Renal cortical epithelial cell (primary cell): ENCODE data around the gene GIPR. TPM values are rescaled to one million over a fixed set of nuclear protein-coding genes. Genes with fewer than 3 reads are reported as not detected.
A peak's percentile ranks its signal among the peaks of the same experiment; 100 is the strongest.
"Not testable (repeated sequence)": the region's sequence is repeated elsewhere in the genome, so short reads cannot be mapped to it uniquely, and the experiment has no call there.

Experiments
- DNase-seq: peaks from one replicate; pipeline ENCODE4 v3.0.0-alpha.2; 2011; ENCODE audit warnings: low read depth
- total RNA-seq: library from RNA; depleted of rRNA; stranded (reverse); fragments of >200 nt; gene quantifications from 2 replicates; pipeline ENCODE4 v1.2.3, GENCODE V29; 2014

The GIPR gene
- total RNA-seq, 1 donor from 2014 or later: 0.50 TPM

DNA sequence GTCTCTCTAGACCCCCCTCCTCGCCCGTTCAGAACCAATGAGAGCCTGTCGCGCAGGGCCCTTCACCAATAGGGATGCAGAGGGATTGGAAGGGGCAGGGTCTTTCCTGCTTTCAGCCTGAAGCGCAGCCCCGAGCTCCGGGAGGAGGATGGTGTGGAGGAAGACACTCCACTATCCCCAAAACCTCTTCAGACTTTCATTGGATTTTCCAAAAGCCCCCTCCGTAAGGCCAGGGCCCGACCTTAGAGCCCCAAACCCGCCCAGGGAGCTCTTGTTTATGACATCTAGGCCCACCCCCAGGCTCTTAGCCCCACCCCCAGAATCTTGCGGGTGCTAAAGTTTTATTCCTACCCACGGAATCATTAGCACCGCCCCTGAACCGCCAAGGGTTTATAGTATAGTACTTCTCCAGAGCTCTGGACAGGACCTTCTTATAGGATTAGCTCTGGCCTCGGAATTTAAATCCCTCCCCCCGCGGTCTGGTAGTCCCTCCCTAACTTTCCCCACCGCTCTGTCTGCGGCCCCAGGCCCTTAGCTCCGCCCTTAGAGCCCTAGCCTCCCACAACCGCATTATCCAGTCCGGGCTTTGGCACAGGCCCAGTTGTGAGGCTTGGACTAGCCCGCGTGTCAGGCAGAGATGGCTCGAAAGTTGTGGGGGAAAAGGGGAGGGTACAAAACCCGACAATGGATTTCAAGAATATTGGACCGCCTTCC is 22.2 kb upstream of the GIPR start:
- DNase-seq: peak; percentile 59

DNA sequence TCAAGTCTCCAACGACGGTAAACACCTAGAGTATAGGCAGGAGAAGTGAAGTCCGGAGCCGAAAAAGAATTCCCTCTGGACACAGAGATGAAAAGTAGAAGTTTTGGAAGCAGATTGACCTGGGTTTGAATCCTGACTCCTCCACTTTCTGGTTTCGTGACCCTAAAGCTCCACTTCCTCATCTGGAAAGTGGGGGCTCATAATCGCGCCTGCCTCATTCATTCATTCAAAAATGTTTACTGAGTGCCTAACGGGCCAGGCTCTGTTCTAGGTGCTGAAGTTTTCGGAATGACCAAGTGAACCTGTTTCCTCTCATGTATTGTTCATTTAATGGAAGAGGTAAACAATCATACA is 21.7 kb upstream of the GIPR start:
- no peak for DNase-seq

DNA sequence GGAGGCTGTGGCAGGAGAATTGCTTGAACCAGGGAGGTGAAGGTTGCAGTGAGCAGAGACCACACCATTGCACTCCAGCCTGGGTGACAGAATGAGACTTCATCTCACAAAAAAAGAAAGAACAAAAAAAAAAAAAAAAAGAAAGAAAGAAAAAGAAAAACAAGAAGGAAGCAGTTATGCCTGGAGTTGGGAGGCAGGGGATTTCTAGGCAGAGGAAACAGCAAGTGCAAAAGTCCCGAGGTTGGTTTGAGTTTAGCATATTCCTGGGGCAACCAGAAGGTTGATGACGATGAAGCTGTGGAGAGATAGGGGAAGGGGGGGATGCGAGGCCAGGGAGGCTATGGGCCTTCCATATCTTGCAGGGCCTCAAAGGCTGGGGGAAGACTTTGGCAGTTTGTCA is 17.3 kb upstream of the GIPR start:
- no peak for DNase-seq

DNA sequence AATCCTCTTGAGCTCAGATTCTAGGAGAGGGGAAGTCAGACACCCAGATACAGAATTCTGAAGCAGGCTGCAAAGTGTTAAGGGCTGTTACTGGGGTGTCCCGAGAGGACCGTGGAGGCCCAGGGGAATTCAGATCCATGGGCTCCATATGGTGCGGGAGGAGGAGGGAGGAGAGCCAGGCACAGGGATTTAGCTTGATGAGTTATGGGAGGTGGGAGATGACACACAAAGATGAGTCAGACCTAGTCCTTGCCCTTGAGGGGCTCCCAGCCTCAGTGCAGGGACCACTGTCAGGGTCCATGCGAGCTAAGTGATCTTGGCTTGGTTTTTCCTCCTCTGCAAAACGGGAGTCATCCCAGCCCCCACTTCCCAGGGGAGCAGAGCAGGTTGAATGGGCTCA is 14.4 kb upstream of the GIPR start:
- no peak for DNase-seq

DNA sequence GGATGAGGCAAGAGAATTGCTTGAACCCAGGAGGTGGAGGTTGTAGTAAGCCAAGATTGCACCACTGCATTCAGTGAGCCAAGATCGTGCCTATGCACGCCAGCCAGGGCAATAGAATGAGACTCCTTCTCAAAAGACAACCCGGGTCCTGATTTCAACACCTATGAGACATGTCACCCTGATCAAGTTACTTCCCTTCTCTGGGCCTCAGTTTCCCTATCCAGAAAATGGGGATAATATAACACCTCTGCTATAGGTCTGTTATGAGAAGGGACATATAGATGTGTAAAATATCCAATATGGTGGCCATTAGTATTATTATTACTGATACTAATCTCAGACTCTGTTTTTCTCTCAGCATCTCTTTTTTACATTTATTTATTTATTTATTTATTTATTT is 12.9 kb upstream of the GIPR start:
- no peak for DNase-seq

DNA sequence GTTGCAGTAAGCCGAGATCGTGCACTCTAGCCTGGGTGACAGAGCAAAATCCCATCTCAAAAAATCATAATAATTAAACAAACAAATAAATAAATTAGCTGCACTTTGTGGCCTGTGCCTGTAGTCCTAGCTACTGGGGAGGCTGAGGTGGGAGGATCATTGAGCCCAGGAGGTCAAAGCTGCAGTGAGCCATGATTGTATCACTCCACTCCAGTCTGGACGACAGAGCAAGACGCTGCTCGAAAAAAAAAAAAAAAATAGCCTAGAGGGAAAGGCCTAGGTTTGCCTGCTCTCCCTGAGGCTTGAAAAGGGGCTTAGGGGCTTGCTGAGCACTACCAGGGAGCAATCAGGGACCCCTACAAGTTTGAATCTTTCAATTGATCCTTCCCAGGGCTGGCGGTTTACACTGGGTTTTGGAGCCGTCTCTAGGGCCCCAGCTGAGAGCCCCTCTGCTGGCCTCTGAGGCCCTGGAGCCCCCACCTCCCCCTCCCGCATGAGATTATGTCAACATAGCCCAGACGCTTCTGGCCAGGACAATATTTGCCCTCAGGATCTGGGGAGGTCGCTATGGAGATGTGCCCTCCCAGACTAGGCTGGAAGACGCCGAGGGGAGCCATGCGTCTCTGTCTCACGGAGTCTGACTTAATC is 10.4 kb upstream of the GIPR start:
- no peak for DNase-seq

DNA sequence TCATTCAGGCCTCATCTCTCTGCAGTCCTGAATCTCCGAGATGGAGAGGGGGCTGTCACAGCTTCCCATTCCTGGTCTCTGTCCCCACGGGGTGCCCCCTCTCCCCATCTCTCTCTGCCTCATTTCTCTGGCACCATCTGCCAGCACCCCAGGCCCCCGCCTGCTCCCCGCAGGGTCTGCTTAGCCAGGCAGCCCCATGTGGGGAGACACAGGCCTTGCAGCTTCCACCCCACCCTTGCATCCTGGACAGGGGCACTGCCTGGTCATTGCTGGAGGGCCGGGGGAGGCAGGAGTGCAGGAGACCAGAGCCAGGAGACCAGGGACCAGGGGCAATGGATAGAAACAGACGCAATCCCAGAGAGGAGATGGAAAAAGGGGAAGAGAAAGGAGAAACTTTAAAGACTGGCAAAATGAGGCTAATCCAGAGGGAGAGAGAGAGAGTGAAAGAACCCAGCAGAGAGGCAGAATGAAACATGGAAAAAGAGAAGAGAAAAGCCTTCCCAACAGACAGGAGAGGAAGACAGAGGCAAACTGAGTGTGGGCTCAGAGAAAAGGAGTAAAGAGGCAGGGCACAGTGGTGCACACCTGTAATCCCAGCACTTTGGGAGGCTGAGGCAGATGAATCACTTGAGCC is 8.8 kb upstream of the GIPR start:
- DNase-seq: no peak

DNA sequence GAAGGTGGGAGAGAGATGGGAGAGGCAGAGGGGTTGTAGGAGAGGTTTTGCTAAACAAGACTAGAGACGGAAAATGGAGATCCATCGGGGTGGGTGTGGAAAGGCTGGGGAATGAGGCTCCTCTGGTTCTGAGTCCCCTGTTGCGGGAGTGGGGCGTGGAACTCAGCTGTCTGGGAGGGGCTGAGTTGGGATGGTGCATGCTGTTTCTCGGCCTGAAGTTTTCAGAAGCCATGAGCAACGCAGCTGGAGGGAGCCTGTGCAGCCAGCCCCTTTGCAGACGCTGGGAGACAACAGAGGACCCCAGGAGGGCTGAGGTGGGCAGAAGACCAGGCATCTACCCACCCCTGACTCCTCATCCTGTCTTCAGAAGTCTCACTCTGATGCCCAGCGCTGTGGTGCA is 7.4 kb upstream of the GIPR start:
- DNase-seq: no peak

DNA sequence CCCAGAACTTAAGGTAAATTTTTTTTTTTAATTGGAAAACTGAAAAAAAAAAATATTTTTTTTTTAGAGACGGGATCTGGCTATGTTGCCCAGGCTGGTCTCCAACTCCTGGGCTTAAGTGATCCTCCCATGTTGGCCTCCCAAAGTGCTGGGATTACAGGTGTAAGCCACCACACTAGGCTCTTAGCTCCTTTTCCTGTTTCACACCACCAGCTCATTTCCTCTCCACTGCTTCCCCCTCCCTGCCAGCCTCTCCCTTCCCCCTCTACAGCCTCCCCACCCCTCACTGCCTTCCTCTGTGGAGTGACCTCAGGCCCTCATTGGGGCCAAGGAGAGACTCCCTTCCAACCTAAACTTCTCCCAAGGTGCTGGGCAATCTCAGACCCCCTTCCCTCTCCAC is 4.2 kb upstream of the GIPR start:
- no peak for DNase-seq

DNA sequence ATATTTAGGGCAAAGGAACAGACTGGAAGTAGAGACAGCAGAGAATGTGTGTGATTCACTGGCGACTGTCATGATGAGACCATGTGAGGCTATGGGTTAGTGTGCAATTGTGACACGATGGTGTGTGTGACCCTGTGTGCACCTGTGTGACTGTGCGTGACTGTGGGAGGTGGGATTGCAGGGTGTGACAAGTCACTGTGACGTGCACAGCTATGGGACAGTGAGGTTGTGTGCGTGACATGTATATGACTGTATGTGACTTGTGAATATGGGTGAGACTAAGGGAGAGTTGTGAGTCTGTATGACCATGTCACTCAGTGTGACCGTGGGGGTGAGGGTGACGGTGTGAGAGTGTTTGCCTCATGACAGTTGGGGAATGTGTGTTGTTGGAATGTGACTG is 3.4 kb upstream of the GIPR start:
- no peak for DNase-seq

DNA sequence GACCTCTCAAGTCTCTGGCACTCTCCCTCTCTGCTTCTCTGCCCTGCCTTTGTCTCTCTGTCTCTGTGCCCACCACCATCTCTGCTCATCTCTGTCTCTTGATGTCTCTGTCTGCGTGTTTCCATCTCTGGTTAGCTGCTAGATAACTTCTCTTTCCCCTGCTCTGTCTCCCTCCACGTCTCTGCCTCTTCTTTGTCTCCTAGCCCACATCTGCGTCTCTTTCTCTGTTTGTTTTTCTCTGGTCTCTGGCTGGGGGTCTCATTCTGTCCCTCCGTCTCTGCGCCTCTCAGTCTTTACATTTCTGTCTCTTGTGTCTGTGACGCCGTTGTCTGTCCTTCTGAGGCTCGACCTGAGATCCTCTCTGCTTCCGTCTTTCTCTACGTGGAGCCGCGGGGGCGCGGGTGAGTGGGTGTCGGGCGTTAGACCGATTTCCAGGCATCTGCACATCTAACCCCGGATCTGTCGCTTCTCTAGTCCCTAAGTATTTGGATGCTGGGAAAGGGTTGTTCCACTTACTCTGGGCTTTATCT is 386 bp downstream of the GIPR start:
- no peak for DNase-seq

DNA sequence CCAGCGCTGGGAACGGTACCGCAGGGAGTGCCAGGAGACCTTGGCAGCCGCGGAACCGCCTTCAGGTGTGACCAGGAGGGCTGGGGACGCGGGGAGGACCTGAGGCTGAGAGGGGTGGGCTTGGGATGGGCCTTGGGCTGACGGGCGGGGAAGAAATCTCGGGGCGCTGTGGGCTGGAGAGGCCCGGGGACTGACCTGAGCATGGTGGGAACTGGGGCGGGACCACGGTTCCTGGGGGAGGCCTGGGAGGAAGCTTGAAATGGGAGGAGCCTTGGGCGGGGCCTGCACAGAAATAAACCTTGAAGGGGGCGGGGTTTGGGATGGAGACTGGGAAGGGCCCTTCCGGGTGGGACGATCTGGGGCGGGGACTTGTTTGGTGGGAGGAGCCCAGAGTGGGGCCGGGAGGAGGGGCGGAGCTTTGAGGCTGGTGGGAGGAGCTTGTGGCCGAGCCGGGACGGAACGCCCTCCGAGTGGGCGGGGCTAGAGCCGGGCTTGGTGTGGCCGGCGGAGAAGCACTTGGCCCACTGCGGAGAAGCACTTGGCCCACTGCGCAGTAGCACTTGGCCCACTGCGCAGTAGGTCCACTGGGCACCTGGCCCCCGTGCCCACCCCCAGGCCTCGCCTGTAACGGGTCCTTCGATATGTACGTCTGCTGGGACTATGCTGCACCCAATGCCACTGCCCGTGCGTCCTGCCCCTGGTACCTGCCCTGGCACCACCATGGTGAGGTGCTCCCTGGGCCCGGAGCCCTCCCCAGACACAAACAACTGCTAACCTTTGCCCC is 2.8 kb downstream of the GIPR start:
- DNase-seq: peak; percentile 79

DNA sequence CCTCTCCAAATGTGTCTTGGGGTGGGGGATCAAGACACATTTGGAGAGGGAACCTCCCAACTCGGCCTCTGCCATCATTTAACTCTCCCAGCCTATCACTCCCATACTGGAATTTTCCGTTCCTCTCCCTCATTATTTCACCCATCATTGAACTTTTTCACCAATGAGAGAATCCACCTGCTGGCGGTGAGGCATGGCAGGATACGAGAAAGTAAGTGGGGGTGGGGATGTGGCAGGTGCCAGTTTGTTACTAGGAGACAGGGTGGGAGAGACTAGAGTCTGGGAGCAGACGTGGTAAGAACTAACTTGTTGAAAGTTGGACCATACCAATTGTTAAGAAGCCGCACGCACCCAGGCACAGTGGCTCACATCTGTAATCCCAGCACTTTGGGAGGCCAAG is 6.9 kb downstream of the GIPR start:
- no peak for DNase-seq

DNA sequence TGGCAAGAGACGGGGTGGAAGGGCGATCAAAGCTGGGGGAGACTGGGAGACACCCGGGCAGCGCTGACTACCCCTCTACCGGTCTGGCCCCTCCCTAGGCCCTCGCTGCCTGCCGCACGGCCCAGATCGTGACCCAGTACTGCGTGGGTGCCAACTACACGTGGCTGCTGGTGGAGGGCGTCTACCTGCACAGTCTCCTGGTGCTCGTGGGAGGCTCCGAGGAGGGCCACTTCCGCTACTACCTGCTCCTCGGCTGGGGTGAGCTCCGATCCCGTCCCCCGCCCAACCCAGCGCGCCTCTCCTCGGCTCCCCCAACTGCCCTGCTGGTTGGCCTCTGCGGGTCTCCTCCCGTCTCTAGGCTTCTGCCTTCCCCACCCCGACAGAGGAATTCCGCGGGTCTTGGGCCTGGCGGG is 8.8 kb downstream of the GIPR start:
- no peak for DNase-seq

DNA sequence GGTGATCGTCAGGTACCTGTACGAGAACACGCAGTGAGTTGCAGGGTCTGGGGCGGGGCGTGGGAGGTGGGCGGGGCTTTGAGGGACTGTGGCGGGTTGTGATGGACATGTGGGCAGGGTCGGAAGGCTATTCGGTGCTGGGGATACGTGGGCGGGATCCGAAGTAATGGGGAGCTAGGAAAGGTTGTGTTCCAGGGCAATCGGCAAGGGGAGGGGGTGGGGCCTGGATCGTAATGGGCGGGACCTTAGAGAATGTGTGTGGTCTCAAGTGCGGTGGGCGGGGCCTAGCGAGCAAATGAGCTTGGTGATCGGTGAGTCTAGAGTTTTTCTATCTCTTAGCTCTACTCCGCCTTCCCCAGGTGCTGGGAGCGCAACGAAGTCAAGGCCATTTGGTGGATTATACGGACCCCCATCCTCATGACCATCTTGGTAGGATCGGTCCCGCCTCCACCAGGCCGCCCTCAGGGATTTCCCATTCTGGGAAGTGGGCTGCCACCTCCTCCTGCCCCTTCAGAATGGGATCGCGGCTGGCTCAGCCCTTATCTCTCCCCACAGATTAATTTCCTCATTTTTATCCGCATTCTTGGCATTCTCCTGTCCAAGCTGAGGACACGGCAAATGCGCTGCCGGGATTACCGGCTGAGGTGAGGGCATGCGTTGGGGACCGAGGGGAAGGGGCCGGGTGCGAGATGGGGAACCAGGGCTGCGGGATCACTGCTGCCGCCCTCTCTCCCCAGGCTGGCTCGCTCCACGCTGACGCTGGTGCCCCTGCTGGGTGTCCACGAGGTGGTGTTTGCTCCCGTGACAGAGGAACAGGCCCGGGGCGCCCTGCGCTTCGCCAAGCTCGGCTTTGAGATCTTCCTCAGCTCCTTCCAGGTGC is 9.6 kb downstream of the GIPR start:
- DNase-seq: peak; percentile 98

DNA sequence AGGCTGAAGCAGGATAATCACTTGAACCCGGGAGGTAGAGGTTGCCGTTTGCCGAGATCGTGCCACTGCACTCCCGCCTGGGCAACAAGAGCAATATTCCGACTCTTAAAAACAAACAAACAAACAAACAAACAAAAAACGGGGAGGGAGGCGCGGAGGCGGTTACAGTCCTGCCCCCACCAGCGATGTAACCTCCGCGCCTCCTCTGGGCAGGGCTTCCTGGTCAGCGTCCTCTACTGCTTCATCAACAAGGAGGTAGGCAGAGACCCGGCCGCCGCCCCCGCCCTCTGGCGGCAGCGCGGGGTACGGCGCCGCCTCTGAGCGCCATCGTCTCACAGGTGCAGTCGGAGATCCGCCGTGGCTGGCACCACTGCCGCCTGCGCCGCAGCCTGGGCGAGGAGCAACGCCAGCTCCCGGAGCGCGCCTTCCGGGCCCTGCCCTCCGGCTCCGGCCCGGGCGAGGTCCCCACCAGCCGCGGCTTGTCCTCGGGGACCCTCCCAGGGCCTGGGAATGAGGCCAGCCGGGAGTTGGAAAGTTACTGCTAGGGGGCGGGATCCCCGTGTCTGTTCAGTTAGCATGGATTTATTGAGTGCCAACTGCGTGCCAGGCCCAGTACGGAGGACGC is 13.5 kb downstream of the GIPR start:
- DNase-seq: peak; percentile 67

DNA sequence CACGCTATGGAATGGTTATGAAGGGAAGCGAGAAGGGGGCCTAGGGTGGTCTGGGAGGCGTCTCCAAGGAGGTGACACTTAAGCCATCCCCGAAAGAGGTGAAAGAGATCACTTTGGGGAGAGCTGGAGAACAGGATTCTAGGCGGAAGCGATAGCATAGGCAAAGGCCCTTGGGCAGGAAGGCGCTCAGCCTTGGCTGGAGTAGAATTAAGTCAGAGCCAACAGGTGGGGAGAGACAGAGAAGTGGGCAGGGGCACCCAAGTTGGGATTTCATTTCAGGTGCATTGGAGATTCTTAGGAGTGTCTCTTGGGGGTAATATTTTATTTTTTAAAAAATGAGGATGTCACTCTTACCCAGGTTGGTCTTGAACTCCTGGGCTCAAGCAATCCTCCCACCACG is 14.1 kb downstream of the GIPR start:
- DNase-seq: no peak

DNA sequence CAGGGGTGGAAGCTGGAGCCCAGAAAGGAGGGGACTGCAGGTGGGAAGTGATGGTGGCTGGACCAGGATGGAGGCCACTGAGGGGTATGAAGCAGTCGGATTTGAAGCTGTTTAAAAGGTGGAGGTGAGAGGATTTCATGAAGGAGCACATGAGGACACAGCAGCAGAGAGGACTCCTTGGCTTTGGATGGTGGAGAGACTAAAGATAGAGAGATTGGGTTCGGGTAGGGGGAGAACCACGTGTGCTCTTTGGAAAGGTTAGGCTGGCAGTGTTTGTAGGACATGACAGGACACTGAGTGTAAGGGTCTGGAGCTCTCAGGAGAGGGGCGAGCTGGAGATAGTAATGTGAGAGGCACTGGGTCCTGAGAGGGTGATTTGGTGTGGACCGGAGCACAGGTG is 14.9 kb downstream of the GIPR start:
- no peak for DNase-seq

DNA sequence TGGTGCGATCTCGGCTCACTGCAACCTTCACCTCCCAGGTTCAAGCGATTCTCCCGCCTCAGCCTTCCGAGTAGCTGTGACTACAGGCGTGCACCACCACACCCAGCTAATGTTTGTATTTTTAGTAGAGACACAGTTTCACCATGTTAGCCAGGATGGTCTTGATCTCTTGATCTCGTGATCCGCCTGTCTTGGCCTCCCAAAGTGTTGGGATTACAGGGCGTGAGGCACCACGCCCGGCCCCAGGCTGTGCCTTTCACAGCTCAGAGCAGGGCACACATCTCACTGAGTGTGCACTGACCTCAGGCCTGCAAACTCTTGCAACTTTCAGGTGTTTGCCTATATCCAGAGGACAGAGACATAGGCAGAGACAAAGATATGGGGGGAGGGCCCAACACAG is 17.0 kb downstream of the GIPR start:
- not testable (repeated sequence) for DNase-seq

DNA sequence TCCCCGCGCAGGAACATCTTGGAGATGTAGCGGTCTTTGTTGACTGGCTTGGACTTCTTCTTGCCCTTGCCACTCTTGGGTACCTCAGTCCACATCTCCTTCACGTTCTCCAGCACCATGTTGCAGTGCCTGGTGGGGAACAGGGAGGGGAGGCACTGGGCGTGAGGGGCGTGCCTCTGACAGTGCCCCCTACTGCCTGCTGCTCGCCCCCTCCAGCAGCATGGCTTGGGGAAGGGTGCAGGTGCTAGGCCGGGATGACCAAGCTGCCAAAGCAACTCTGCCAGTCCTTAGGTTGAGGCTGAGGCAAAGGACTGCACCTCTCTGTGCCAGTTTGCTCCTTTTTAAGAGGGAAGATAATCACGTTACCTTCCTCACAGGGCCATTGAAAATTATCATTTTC is 19.6 kb downstream of the GIPR start:
- no peak for DNase-seq
